ENCODE results near the gene TMEM163.

TMEM163 gene

DNA sequence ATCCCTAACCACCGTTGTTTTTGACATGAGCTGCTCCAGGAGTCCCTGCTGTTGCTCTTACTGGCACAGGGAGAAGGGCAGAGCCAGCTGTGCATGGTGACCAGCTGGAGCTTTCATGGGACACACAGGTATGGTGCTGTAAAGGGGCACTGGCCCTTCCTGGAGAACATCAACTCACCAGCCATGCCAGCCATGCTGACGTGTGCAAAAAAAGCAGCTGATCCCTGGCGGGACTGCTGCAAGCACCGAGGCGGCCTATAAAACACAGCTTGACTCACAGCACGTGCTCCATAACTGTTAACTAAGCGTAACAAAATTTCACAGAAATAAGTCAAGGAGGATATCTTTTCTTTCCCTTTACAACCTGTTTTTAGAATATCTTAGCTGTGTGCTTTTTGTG lies 165.1 kb downstream of the TMEM163 start:
- ATAC-seq (replicated peaks) (no peak), DNase-seq (no peak)
- peaks cover 9 to 12% of the 10 kb centered on the region in 2 donors for H3K27me3 Mint-ChIP-seq
- H3K4me3 Mint-ChIP-seq, result no peak overlapping the region
- H3K4me1 Mint-ChIP-seq (ENCODE audit: low read depth in 2 of 2), result peaks cover 0 to 2% of the 10 kb centered on the region in 2 donors
- H3K27ac Mint-ChIP-seq, result no peak overlapping the region
- H3K9me3 Mint-ChIP-seq, result no peaks in the 10 kb centered on the region
- peaks cover 2% of the 10 kb centered on the region for H3K36me3 Mint-ChIP-seq (ENCODE audit: insufficient read depth)

DNA sequence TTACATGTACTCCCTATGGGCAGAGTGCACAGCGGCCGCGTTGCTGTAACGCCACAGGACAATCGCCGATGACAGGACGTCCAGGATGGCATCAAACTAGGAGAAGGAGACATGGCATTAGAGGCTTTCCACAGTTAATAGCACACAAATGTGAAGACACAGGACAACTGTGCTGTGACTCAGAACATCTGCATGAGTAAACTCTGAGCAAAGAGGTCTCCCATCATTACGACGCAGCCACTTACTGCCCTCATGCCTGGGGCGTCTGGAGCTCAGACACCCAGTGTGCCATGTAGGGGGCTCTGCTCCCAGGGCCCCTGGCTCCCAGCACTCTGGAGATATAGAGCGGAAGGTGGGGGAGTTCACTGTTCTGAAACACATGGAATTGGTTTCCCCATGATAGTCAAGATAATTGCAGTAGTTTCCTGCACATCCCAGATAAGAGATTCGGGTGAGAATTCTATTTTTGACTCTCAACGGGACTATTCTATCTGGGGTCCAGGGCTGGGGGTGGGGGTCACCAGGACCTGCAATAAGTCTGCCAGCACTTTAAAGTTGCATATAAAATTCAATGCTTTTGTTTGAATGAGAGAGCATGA lies 168.1 kb downstream of the TMEM163 start:
- Mint-ChIP-seq H3K4me3 (no peak overlapping the region), H3K4me1 (ENCODE audit: low read depth in 2 of 2) (peaks cover 0 to 2% of the 10 kb centered on the region in 2 donors), H3K36me3 (ENCODE audit: insufficient read depth) (no peaks in the 10 kb centered on the region), H3K27me3 (peaks cover 13 to 18% of the 10 kb centered on the region in 2 donors), H3K27ac (no peak overlapping the region), H3K9me3 (no peaks in the 10 kb centered on the region)
- DNase-seq (no peak), ATAC-seq (replicated peaks) (no peak)

DNA sequence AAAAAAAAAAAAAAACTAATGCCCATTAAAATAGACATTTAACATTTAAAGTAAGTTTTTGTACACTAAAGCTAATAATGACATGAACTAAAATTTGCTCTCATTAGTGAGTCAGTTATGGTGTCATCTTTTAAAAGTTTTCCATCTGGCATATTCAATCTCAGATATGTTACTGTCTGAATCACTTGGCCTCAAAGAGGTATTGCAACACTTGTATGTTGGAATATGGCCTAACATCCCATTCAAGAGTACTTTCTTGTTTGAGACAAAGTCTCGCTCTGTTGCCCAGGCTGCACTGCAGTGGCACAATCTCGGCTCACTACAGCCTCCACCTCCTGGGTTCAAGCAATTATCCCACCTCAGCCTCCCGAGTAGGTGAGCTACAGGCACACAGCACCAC lies 169.7 kb downstream of the TMEM163 start:
- no peak for DNase-seq
- H3K4me1 Mint-ChIP-seq (ENCODE audit: low read depth in 2 of 2), result peaks cover 0 to 2% of the 10 kb centered on the region in 2 donors
- no peak overlapping the region for H3K4me3 Mint-ChIP-seq
- H3K36me3 Mint-ChIP-seq (ENCODE audit: insufficient read depth), result no peaks in the 10 kb centered on the region
- no peaks in the 10 kb centered on the region for H3K9me3 Mint-ChIP-seq
- peaks cover 21 to 30% of the 10 kb centered on the region in 2 donors for H3K27me3 Mint-ChIP-seq
- H3K27ac Mint-ChIP-seq, result no peak overlapping the region
- ATAC-seq (replicated peaks), result no peak

DNA sequence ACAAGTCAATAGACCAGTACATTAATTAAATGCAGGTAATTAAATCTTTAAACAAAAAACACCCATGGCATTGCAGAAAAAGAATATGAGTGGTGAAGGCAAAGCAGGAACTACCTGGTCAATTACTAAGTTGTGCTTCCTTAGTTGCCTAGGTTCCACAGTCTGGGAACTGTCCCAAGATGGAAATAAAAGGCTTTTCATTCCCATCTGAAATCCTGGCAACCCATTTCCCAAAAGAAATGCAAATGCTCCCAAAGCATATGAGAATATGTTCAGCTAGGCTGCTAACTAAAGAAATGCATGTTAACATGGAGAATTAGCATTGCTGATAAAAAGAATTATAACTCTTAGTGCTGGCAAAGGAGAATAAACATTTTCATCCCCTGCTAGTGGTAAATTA lies 177.8 kb downstream of the TMEM163 start:
- no peaks in the 10 kb centered on the region for H3K9me3 Mint-ChIP-seq
- no peak overlapping the region for H3K27ac Mint-ChIP-seq
- peaks cover 3% of the 10 kb centered on the region for H3K36me3 Mint-ChIP-seq (ENCODE audit: insufficient read depth)
- DNase-seq (no peak), ATAC-seq (replicated peaks) (no peak)
- H3K27me3 Mint-ChIP-seq, result peaks cover 18 to 28% of the 10 kb centered on the region in 2 donors
- H3K4me3 Mint-ChIP-seq, result no peak overlapping the region
- H3K4me1 Mint-ChIP-seq (ENCODE audit: low read depth in 2 of 2), result no peaks in the 10 kb centered on the region

- no peak overlapping the region for H3K4me3 Mint-ChIP-seq
- no peak overlapping the region for H3K27ac Mint-ChIP-seq
- ATAC-seq (replicated peaks), result no peak
- H3K36me3 Mint-ChIP-seq (ENCODE audit: insufficient read depth), result peaks cover 3% of the 10 kb centered on the region
- no peak for DNase-seq
- H3K27me3 Mint-ChIP-seq, result peaks cover 8 to 18% of the 10 kb centered on the region in 2 donors
- no peaks in the 10 kb centered on the region for H3K9me3 Mint-ChIP-seq
- H3K4me1 Mint-ChIP-seq (ENCODE audit: low read depth in 2 of 2), result no peaks in the 10 kb centered on the region
These were observed 178.8 kb downstream of the TMEM163 start for GRCh38 chr2:134539981-134540380.

GRCh38 chr2:134537702-134538101 lies 181.1 kb downstream of the TMEM163 start:
- no peak for ATAC-seq (replicated peaks)
- peaks cover 6% of the 10 kb centered on the region in 2 donors for H3K27me3 Mint-ChIP-seq

GRCh38 chr2:134537121-134537520 lies 181.7 kb downstream of the TMEM163 start:
- Mint-ChIP-seq H3K4me3 (no peak overlapping the region), H3K36me3 (ENCODE audit: insufficient read depth) (peaks cover 3% of the 10 kb centered on the region), H3K27me3 (peaks cover under 1 to 6% of the 10 kb centered on the region in 2 donors), H3K27ac (no peak overlapping the region), H3K4me1 (ENCODE audit: low read depth in 2 of 2) (no peaks in the 10 kb centered on the region), H3K9me3 (no peaks in the 10 kb centered on the region)
- no peak for ATAC-seq (replicated peaks)
- DNase-seq, result no peak

More at GRCh38 chr2:134537702-134538101, 181.1 kb downstream of the TMEM163 start:
- H3K9me3 Mint-ChIP-seq, result no peaks in the 10 kb centered on the region
- peaks cover 3% of the 10 kb centered on the region for H3K36me3 Mint-ChIP-seq (ENCODE audit: insufficient read depth)
- H3K4me1 Mint-ChIP-seq (ENCODE audit: low read depth in 2 of 2), result no peaks in the 10 kb centered on the region
- DNase-seq, result no peak
- H3K4me3 Mint-ChIP-seq, result no peak overlapping the region
- no peak overlapping the region for H3K27ac Mint-ChIP-seq

DNA sequence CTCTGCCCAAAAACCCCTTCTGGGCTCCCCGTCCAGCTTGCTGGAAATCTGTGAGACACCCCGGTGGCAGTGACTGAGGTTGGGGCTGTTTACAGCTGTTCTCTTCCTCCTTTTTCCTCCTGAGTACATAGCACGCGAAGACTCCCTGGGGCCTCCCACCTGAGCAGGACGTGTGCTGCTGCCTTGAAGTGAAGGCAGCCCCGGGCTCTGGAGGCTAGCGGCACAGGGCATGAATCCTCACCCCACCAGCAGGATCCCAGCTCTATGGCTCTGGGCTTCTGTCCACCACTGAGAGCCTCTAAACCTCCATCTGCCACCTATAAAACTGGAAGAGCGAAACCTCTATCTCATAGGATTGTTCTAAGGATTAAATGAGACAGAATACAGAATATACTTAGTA lies 182.5 kb downstream of the TMEM163 start:
- Mint-ChIP-seq H3K36me3 (ENCODE audit: insufficient read depth) (peaks cover 3% of the 10 kb centered on the region), H3K9me3 (no peaks in the 10 kb centered on the region), H3K27ac (peak overlapping the region in 1 of 2 donors; percentile 17), H3K27me3 (peaks cover 0 to 6% of the 10 kb centered on the region in 2 donors), H3K4me3 (no peak overlapping the region), H3K4me1 (ENCODE audit: low read depth in 2 of 2) (no peaks in the 10 kb centered on the region)
- DNase-seq (no peak), ATAC-seq (replicated peaks) (no peak)

DNA sequence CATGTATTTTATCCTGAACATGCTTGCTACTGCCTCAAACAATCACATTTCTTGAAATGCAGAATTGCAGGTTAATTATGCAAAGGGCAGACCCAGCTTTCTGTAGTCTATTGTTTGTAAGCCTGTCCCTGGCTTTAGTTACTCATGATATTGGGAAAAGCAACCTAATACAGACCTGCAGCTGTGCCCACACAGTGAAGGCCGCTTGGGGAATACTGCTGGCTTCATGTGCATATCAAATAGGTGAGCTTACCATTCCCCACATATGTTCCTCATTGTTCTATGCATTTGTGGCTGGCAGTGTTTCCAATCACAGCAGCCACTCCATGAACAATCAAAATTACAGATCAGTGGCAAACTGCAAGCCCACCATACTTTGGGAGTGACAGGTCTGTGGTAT lies 186.3 kb downstream of the TMEM163 start:
- Mint-ChIP-seq H3K27ac (no peak overlapping the region), H3K9me3 (no peaks in the 10 kb centered on the region), H3K4me1 (ENCODE audit: low read depth in 2 of 2) (no peaks in the 10 kb centered on the region), H3K27me3 (peaks cover 0 to 6% of the 10 kb centered on the region in 2 donors), H3K4me3 (no peak overlapping the region), H3K36me3 (ENCODE audit: insufficient read depth) (no peaks in the 10 kb centered on the region)
- DNase-seq (no peak), ATAC-seq (replicated peaks) (no peak)

DNA sequence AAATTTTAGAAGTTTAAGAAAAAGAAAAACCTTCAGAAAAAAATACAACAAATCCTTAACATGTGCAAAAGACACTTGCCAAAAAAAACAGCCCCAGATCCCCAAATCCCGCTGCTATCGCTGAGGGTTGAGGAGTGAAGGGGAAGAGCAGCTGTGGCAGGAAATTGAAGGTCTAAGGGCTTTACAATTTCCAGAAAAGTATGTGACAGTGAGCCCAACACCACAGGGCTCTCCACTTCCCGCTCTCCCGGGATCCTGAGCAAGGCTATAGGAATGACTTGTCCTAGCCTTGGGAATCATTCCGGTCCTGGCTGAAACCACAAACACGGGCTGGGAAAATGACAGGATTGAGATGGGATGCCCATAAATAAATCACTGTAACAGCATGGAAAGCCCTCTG lies 191.4 kb downstream of the TMEM163 start:
- Mint-ChIP-seq H3K27me3 (peaks cover 10 to 11% of the 10 kb centered on the region in 2 donors), H3K27ac (no peak overlapping the region), H3K4me1 (ENCODE audit: low read depth in 2 of 2) (no peaks in the 10 kb centered on the region), H3K4me3 (no peak overlapping the region), H3K9me3 (no peaks in the 10 kb centered on the region), H3K36me3 (ENCODE audit: insufficient read depth) (no peaks in the 10 kb centered on the region)
- no peak for ATAC-seq (replicated peaks)
- DNase-seq, result no peak

- peaks cover 10 to 22% of the 10 kb centered on the region in 2 donors for H3K27me3 Mint-ChIP-seq
- H3K4me1 Mint-ChIP-seq (ENCODE audit: low read depth in 2 of 2), result no peaks in the 10 kb centered on the region
- no peak overlapping the region for H3K4me3 Mint-ChIP-seq
- no peak overlapping the region for H3K27ac Mint-ChIP-seq
- ATAC-seq (replicated peaks) (no peak), DNase-seq (no peak)
- no peaks in the 10 kb centered on the region for H3K9me3 Mint-ChIP-seq
- H3K36me3 Mint-ChIP-seq (ENCODE audit: insufficient read depth), result no peaks in the 10 kb centered on the region
These were observed 196.0 kb downstream of the TMEM163 start for GRCh38 chr2:134522496-134523455.

DNA sequence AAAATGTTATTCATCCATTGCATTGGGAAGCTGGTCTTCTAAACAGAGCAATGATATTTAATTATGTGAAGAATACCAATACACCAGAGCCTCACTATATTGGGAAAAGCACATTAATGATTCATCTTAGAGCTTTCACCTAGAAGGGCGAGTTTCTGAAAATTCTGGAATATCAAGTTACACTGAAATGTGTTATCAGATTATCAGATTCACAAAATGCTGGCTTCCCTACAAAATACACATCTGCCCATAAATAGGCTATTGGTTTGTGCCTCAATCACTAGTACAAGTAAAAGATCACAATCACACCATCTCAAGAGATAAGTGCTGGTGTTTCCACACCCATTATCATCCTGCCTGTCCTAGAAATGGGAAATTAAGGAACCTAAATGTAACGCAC lies 200.7 kb downstream of the TMEM163 start:
- H3K27ac Mint-ChIP-seq, result no peak overlapping the region
- peaks cover 4 to 18% of the 10 kb centered on the region in 2 donors for H3K27me3 Mint-ChIP-seq
- H3K4me1 Mint-ChIP-seq (ENCODE audit: low read depth in 2 of 2), result no peaks in the 10 kb centered on the region
- no peaks in the 10 kb centered on the region for H3K36me3 Mint-ChIP-seq (ENCODE audit: insufficient read depth)
- DNase-seq, result no peak
- no peaks in the 10 kb centered on the region for H3K9me3 Mint-ChIP-seq
- ATAC-seq (replicated peaks), result no peak
- H3K4me3 Mint-ChIP-seq, result no peak overlapping the region

DNA sequence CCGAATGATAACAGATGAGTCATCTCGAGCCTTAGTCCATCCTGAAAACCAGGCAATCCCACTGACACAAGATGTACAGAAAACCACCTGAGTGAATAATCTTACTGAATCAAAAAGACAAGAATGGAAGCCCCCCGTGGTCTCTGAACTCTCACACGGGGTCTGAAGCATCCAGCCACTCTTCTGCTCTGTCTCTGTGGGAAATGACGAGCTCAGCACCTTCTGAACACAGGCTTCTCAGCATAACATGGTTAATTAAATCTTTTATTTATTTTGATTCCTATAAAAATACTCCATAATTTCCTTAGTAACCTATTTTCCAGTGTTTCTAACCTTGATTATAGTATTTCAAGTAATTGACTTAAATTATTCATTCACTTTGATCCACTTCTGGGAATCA lies 203.7 kb downstream of the TMEM163 start:
- Mint-ChIP-seq H3K4me1 (ENCODE audit: low read depth in 2 of 2) (no peaks in the 10 kb centered on the region), H3K27me3 (peaks cover 0 to 10% of the 10 kb centered on the region in 2 donors), H3K4me3 (no peak overlapping the region), H3K36me3 (ENCODE audit: insufficient read depth) (no peaks in the 10 kb centered on the region), H3K27ac (no peak overlapping the region), H3K9me3 (no peaks in the 10 kb centered on the region)
- DNase-seq, result no peak
- ATAC-seq (replicated peaks), result no peak

GRCh38 chr2:134513465-134513804 lies 205.4 kb downstream of the TMEM163 start:
- H3K27me3 Mint-ChIP-seq, result peaks cover 0 to 3% of the 10 kb centered on the region in 2 donors
- no peaks in the 10 kb centered on the region for H3K9me3 Mint-ChIP-seq
- ATAC-seq (replicated peaks), result no peak
- H3K4me1 Mint-ChIP-seq (ENCODE audit: low read depth in 2 of 2), result no peaks in the 10 kb centered on the region
- no peak overlapping the region for H3K4me3 Mint-ChIP-seq
- no peaks in the 10 kb centered on the region for H3K36me3 Mint-ChIP-seq (ENCODE audit: insufficient read depth)
- H3K27ac Mint-ChIP-seq, result no peak overlapping the region
- no peak for DNase-seq

Data from effector memory CD8-positive, alpha-beta T cell (primary cell).